Measurements from ENCODE around the gene E2F4.

- TF ChIP-seq CTCF (IDR thresholded peaks at IDR 0.05; ENCODE audit: low read depth, low read length) (no peak), POLR2A (IDR thresholded peaks at IDR 0.05; ENCODE audit: extremely low read depth, insufficient read length) (no peak), MAX (IDR thresholded peaks at IDR 0.05; ENCODE audit: low read depth, low read length) (no peak; the same call in 1 of the 2 replicates)
These were observed 53.7 kb downstream of the E2F4 start for GRCh38 chr16:67245674-67246080.

Data from NB4 (cell line).